Activated CD4-positive, CD25-positive, alpha-beta regulatory T cell (primary cell): ENCODE data around the gene HDLBP.

ENCODE experiments used
- DNase-seq, 4 experiments: peaks; one replicate each; lab custom pipeline; 2025; lab: John Stamatoyannopoulos, UW

Gene HDLBP

GRCh38 chr2:241195506-241196130 lies 119.9 kb downstream of the HDLBP start:
- DNase-seq = no peak

DNA sequence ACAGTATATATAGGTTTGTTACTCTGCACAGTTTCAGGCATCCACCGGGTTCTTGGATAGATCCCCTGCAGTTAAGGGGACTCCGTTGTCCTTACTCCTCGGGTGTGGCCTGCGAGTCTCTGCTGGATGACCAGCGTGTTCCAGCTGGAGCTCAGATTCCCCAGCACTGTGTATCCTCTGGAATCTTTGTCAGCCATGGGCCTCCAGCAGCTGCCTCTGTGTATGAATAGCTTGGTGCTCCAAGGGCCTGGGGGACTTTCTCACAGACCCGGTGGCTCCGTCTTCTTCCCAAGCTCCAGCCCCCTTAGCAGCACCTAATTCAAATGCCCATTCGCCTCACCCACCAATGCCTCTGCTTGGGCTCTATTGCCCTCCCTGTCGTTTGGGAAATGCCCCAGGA lies 120.7 kb downstream of the HDLBP start:
- no peak for DNase-seq

GRCh38 chr2:241193271-241193670 lies 122.2 kb downstream of the HDLBP start:
- no peak for DNase-seq

DNA sequence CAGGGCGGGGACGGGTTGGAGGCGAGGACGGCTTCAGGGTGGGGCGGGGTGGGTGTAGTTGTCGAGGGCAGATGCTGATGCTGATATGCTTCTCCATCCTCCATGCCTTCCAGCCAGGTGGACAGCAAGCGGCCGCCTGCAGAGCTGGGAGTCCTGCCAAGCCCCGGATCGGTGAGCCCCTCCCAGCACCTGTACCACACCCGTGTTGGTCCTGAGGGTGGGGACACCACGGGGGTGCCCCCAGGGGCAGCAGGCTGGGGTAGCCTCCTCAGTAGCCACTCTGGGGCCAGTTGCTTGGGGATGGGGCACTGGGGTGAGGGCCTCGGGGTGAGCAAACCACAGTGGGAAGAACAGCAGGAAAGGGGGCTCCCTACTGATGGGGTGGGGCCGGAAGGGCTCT lies 124.4 kb downstream of the HDLBP start:
- no peak for DNase-seq

GRCh38 chr2:241190291-241190981 lies 125.0 kb downstream of the HDLBP start:
- no peak for DNase-seq

DNA sequence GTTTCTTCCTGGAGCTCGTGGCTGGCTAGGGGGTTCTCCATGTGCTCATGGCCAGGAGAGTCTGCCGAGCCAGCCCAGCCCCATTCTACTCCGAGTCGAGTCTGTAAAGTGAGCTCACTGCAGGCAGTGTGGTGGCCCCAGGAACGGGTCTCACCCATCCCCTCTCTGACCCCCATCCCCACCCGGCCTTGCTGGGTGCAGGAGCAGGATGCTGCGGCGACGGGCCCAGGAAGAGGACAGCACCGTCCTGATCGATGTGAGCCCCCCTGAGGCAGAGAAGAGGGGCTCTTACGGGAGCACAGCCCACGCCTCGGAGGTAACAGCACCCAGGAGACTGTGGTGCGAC lies 125.6 kb downstream of the HDLBP start:
- DNase-seq = no peak

GRCh38 chr2:241189093-241189855 lies 126.2 kb downstream of the HDLBP start:
- no peak for DNase-seq

DNA sequence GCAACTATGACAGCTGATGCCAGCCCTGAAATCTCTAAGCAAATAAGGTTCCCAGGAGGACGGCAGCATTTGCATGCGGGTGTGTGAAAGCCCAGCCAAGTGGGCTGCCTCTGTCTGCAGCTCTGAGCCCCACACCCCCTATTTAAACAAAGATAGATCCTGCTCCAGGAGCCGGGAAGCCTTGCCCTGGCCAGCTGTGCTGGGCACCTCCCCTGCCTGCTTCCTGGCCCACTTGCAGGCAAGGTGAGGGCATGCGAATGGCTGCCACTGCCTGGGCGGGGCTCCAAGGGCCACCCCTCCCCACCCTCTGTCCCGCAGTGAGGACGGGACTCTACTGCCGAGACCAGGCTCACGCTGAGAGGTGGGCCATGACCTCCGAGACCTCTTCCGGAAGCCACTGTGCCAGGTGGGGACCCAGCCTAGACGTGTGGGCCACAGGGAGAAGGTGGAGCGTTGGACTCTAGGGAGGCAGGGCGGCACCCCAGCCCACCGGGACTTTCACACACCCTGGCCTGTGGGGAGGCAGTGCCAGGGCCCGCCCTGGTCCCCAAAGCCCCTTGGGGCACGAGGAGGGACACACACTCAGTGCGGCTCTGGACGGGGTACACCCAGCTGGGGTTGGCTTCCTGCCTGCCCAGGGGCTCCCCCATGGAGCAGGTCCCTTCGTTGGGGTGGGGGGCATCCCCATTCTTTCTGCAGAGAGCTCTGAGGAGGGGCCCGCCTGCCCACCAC lies 126.9 kb downstream of the HDLBP start, which contains the start of gene ANO7:
Gene ANO7, plus strand, starts transcription at position 317 of the 732 bp plus-strand sequence. CDS start 1,387 bp downstream, outside the sequence.
- DNase-seq = no peak

- DNase-seq = no peak
These were observed 127.6 kb downstream of the HDLBP start for GRCh38 chr2:241187918-241188234.

GRCh38 chr2:241187101-241187917 lies 128.2 kb downstream of the HDLBP start:
- no peak for DNase-seq

DNA sequence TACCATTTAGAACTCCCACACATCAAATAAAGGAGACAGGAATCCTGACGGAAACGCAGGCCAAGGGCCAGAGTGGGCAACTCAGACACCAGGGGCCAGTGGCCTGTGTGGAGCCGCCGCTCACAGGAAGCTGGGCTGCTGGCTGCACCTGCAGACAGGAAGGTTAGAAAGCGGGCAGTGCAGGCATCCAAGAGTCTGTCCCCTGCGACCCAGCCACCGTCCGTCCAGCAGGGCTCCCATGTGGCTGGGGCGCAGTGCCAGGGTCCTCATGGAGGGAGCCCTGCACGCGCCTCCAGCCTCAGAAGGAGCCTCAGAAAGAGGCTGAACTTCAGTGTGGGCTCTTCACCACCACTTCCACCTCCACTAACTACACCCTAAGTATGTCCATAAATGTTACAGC lies 129.5 kb downstream of the HDLBP start:
- no peak for DNase-seq

- DNase-seq = no peak
These were observed 130.6 kb downstream of the HDLBP start for GRCh38 chr2:241184901-241185300.

DNA sequence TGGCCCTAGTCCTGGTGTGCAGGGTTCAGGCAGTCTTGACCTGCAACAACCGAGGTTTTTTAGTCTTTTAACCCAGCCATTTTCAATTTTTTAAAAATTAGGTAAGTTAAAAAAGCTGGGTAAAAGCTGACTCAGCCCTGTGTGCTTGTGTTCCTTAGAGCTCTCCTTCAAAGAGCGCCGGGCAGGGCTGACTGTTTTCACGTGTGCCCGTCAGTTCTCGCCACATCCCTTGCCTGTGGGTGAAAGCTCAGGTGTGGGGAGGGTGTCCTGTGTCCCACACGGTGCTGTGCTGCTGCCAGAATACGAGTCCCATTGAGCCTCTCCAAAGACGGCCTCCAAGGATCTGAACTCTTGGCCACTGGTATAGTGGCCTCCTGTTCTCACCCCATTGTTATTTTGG lies 132.3 kb downstream of the HDLBP start:
- DNase-seq = no peak

- DNase-seq = no peak
These were observed 132.8 kb downstream of the HDLBP start for GRCh38 chr2:241182531-241183133.

- no peak for DNase-seq
These were observed 133.3 kb downstream of the HDLBP start for GRCh38 chr2:241182126-241182525.

GRCh38 chr2:241180495-241180894 lies 135.0 kb downstream of the HDLBP start:
- no peak for DNase-seq

DNA sequence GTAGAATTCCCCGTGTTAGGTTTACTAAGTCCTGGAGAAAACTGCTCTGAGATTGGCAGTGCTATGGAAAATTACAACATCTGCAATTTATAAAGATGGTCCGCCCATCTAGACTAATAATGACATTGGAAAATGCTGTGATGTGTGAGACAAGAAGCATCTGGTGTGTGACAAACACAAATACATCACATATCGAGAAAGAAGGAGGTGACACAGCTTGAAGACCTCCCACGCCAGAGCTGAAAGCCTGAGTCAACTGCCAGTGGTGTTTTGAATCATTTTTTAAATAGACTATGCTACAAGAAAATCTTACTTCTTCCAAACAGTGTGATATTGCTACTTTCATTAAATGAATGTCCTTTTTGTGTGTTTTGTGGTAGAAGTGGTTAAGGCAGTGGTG lies 135.6 kb downstream of the HDLBP start:
- no peak for DNase-seq

- no peak for DNase-seq
These were observed 136.5 kb downstream of the HDLBP start for GRCh38 chr2:241178961-241179360.

GRCh38 chr2:241177526-241178334 lies 137.7 kb downstream of the HDLBP start:
- DNase-seq = no peak
